Glomerular visceral epithelial cell (primary cell): Measurements from ENCODE around the gene MOB3A.

Experiments
- DNase-seq: peaks from one replicate; pipeline ENCODE4 v3.0.0-alpha.2; 2016; ENCODE audit errors: extremely low spot score

MOB3A gene

DNA sequence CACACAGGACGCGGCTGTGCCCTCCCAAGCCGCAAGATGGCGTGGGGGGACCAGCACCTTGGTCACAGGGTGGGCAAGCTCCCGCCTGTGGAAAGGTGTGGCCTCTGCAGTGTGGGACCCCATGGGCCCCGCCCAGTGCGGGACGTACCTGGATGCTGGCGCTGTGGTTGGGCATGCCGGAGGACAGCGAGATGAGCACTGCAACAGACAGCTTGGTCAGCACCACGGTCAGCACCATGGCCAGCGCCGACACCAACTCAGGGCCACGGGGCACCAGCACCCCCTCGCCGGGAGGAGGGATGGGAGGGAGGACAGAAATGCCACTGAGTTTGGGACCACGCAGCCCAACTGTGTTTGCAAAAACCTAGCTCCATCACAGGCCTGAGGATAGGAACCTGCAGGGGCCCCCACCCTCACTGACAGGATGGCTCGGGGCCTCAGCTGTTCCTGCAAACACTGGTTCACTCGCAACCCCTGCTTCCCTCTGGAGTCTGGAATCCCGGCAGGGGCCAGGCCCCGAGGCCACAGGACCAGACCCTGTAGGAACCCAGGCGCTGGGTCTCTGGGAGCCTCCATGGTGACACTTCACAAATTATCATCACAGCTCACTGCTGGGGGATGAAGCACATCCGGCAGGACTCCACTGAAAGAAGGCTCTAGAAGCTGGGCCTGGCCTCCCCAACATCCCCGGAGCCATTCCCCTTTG, 27.7 kb upstream of the MOB3A start:
- no peak for DNase-seq

DNA sequence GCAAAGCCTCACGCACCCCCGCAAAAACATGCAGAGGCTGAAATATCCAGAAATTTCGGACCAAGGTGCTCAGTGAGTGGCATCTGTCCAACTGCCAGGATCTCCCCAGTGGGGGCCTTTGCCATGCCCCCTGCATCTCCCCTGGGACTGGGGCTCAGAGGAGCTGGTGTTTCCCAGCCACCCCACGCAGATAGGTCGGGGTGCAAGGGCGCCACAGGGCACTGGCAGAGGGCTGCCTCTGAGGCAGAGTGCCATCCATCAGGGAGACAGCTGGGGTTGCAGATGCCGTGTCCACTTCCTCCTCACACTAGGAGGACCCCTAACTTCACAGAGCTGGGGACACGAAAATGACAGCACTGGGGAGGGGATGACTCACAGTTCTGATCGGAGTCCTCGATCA, 26.9 kb upstream of the MOB3A start:
- DNase-seq = no peak

DNA sequence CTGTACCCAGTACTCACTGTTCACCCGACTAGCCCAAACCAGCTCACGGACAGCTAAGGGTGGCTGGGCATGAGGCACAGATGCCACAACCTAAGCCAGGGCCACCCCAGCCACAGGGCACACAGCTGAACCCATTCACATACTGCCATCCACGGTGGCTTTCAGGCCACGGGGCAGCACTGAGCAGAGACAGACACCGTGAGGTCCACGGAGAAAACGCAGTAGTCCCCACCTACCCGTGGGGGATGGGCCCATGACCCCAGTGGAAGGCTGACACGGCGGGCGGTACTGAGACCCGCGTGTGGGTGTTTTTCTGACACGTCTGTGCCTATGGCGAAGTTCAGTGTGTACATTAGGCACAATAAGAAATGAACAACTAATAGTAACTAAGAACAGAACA, 26.1 kb upstream of the MOB3A start:
- DNase-seq = no peak

DNA sequence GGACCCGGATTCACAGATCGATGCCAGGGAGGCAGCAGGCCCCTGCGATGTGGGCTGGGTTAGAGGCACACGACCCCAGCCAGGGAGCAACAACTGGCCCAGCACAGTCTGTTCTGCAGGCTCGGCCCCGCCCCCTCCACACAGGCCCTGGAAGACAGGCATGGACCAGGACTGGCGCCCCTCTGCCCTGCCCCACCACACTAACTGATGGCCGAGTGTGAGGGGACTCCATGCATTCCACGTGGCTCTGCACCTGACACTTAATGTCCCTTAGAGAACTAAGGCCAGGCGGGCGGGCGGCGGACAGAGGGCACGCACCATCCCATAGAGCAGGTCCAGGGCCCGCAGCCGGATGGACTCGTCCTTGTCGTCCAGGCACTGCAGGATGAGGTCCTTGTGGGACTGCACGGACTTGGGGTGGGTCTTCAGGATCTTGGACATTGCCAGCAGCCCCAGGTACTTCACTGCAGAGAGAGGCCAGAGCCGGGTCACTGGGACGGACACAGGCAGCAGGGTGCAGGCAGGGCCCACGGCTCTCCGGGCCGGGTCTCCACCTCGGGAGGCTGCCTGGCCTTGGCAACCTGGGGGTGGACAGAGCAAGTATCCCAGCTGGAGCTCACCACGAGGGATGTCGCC, 25.4 kb upstream of the MOB3A start:
- no peak for DNase-seq

DNA sequence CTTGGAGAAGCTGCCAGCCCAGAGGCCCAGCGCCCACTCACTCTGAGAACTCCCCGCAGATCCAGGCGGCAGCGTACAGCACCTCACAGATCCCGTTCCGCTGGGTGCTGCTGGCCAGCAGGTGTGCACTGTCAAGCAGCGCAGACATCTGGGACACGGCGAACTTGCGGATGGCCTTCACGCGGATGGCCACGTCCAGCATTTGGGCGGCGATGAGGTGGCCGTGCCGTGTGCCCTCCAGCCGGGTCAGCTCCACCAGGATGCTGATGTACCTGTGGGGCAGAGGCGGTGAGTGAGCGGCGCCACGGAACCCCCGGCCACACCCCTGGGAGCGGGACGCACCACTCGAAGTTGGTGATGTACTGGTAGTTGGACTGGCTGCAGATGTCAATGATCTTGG, 24.7 kb upstream of the MOB3A start:
- no peak for DNase-seq

DNA sequence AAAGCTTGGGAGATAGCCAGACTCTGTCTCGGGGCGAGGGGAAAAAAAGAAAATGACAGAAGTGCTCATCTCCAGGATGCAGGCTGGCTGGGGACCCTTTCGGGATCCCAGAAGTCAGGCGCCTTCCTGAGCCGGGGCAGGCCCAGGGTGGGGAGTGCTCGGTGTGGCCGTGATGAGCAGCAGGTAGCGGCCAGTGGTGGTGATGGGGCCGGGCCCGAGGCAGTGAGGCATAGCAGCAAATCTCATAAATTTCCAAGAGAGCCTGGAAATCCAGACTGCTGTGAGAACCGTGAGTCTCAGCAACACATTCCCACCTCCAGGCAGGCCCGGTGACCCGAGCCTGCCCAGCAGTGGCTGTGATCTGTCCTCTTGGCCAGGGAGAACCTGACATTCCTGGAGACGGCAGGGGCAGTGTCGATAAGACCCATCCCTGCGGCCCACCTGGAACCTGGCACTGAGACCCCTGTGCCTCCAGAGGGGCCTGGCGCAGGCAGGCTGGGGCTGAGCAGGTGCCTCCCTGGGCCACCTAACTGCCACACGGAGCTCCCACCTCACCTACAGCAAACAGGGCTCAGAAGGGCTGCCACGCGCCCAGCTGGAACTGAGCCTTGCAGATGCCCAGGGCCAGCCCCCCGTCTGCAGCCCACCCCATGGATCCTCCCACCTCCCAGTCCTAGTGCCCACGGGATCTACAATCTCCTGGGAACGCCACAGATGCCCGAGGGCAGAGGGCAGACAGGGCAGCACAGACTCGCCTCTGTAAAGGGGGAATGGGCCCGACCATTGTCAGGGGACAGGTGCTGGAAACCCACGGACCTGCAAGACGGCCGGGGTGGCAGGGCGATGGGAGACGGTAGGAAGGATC, 24.0 kb upstream of the MOB3A start:
- no peak for DNase-seq

DNA sequence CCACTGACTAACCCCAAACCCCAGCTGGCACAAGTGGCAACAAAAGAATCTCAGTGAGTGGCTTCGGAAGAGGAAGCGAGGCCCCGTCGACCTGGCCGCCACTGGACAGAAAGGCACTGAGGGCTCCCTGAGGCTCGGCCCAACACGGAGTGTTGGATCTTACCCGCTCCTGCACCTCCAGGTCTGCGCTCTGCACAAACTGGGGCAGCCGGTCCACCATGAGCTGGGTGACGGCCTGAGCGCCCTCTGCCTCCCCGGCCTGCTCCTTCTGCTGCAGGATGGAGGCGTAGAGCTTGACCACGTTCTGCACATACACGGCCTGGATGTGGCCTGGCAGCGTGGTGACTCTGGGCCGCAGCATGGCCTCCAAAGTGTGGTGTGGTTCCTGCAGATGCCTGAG, 22.3 kb upstream of the MOB3A start:
- DNase-seq = no peak

DNA sequence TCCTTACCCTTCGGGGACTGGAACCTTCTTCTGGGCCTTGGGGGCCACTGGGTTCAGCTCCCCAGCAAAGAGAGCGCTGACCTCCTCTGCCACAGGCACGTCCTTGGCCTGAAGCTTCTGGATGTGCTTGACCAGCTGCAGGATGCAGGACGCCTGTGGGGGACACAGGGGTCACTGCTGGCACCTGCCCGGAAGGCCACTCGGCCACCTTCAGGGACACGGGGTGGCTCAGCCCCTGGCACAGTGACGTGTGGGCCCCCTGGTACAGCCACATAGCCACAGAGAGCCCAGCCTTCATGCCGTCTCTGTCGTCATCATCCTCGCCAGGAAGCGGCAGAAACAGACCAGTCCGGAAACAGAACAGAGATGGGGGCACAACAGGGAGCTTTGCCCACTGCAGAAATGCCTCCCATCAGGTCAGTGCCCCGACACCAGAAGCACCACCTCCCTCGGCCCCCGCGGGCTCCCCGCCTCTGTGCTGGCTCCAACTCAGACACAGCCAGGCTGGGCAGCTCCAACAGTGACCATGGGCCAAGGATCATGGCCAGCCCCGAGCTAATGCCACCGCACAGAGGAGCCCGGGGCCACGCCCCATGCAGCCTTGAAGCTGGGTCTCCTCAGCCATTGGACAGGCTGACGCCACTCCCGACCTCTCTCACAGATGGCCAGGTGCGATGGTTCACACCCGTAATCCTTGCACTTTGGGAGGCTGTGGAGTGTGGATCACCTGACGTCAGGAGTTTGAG, 21.3 kb upstream of the MOB3A start:
- no peak for DNase-seq

DNA sequence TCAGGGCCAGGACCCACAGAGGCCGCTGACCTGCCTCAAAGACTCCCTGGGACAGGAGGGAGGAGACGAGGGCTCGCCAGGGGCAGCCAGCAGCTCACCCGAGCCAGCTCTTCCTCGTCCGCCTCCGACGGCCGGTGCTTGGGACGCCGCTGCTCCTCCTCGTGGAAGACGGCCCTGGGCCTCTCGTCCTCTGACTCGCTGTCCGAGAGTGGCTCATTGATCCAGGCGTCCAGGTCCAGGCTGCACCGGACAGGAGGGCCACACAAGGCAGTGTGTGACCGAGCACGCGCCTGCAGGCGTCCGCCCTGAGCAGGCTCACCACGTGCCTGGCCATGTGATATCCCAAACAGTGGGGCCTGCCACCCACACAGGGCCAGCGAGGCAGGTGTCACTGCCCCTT, 20.4 kb upstream of the MOB3A start:
- no peak for DNase-seq

DNA sequence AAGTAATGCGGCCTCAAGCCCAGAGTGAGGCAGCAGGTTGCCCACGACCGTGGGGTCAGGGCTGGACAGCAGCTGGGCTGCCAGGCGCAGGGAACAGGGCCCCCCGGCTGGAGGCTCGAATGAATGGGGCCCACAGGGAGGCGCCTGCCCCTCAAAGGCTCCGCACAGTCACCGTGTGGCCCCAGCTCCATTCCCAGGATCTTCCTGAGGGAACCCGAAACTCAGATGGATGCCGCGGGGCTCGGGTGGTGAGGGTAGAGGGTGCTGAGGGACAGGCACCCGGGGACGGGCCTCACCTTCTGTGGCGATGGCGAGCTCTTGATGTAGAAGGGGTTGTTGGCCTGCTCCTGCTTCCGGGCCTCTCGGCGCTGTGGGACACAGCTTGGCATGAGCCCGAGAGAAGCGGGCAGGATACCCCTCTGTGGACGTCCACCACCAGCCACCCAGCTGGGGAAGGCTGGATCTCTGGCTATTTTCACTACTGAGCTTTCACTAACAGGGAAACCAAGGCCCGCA, 19.8 kb upstream of the MOB3A start:
- no peak for DNase-seq

DNA sequence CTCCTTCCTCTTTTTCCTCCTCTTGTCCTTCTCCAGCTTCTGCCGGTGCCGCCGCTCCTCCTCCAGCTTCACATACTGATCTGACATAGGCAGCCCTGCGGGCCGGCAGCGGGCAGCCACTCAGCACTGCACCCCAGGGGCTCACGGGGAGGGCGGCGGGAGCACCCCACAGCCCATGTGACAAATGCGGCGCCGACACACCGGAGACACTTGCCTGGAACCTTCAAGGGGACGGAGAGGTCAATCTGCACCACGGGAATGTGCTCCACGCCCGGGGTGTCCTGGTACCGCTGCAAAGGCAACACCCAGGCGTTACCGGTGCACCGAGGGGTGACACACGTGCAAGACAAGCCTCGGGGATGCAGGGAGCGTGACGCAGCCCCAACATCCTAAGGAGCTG, 19.2 kb upstream of the MOB3A start:
- no peak for DNase-seq

DNA sequence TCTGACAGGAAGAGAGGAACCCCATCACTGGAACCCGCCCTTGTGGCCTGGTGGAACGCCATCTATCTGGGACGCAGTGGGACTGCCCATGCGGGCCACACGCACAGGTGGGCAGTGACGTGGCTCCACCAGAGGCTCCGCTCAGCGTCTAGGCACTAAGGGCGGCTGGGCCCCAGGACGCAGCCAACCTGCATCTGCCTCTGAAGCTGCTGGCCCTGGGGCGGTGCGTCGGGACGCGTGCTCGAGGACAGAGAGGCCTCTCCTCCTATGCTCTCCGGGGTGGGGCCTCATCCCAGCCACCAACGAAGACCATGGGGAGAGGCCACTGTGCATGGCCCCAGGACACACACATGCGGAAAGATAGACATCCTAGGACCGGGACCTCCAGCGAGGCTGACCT, 18.7 kb upstream of the MOB3A start:
- DNase-seq = no peak

DNA sequence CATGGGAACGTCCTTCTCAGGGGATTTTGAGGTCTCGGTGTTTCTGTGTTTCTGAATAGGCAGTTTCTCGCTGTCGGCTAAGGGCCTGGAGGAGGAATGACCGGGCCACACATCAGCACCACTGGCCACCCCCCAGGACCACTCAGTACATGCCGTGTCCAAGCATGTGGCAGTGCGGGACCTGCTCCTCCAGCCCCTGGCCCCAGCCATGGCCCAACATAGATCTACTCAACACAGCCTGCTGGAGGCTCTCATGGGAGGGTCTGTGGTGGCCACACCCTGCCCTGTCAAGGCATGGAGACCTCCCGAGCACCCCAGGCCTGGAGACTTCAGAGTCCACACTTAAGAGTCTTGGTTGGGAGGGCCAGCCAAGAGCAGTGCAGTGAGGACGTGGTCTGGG, 18.1 kb upstream of the MOB3A start:
- no peak for DNase-seq

DNA sequence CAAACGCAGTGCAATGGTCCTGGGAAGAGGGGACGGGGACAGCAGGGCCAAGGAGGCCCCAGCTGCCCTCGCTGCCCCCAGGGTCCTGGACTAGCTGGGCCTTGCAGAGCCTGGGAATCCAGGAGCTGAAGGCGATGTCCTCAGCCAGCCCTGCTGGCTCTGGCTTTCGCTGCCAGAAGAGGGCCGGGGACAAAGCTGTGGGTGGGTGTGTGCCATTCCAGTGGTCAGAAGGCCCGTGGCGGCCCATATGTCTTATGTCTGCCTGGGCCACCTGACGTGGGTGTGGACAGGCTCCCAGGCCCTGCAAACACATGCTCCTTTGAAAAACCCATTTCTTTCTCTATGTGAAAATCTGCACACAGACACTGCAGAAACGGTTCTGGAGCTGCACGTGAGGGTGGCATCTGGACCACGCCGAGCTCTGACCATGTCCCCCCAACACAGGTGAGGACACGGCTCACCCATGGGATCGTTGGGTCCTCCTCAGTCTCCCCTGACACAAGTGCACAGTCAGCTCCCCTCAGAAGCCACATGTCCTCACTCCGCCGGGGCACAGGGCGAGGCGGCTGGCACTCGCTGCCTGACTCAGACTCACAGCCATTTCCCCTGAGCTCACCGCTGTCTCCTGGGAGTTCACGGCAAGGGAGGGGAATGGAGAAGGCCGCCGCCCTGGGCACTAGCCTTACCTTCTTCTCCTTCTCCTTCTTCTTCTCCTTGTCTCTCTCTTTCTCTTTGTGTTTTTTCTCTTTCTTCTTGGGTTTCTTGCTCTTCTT, 17.5 kb upstream of the MOB3A start:
- DNase-seq = no peak

DNA sequence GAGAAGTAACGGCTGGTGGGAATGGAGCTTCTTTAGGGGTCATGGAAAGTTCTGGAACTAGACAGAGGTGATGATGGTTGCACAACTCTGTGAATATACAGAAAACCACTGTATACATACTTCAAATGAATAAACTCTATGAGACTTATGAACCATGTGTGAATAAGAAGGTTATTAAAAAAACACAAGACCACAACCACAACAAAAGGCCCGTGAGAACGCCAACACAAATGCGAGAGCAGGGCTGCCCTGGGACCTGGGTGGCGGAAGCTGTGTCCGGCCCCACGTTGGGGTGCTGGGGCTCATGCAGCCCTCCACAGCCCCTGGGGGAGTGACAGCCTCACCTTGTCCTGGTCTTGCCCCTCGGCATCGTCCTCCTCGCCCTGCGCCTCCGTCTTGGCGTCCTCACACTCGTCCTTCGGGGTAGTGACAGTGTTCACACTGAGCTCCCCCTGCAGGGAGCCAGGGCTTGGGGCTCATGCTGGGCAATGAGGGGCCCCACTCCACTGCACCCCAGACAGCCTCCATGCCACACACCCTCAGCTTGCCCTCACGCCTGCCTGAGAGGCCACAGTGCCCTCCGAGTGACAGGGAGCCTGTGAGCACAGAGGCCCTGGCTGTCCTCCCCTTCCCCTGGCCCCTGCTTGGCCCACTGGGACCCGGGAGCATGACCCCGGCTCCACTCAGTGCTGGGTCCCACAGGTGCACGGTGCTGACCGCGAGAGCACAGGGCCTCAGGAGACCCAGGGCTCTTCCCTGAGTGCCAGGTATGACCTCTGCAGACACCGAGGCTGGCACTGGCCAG, 16.6 kb upstream of the MOB3A start:
- DNase-seq = no peak

DNA sequence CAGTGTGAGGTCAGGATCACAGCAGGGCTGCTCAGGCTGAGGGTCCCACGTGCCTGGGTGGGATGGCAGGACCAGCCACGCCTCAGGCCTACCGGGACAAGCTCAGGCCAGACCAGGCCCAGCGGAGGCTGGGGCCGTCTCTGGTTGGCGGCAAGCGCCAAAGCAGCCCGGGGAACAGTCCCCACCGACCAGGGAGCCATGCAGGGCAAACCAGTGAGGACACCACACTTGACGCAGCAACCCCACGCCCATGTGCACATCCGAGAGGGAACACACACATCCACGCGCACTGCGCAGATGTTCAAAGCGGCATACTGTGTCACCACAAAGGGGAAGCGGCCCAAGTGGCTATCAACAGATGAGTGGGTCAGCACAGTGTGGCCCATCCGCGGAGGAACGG, 15.8 kb upstream of the MOB3A start:
- DNase-seq = no peak

DNA sequence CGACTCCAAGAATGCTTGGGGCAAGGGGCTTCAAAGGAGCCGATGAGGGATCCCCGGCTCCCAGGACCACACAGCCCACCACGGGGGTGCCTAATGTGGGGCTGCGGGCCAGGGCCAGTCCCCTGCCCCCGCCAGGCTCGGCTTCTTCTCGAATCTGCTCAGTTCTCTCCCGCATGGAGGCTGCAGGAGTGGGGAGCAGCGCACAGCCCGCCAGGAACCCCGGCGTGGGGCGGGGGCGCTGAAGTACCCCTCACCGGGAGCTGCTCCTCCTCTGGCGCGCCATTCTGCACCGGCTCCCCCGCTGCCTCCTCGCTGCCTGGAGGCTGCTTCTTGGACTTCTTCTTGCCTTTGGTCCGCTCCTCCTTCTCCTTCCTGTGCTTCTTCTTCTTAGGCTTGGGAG, 15.3 kb upstream of the MOB3A start:
- no peak for DNase-seq

DNA sequence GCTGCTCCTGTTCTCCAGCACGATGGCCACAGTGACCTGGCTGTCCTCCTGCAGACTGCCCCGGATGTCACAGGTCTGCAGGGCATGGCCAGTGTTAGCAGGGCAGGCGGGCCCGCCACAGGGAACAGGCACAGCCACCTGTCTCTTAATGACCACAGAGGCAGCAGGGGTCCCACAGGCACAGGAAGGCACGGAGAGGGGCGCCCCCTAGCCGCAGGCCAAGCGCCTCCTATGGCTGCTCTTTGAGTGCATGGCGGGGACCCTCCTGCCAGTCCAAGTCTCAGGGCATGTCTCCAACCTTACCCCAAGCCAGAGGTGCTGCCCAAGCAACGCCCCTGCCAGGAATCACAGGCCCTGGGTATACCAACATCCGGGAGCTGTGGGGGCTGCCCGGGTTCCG, 14.7 kb upstream of the MOB3A start:
- no peak for DNase-seq

DNA sequence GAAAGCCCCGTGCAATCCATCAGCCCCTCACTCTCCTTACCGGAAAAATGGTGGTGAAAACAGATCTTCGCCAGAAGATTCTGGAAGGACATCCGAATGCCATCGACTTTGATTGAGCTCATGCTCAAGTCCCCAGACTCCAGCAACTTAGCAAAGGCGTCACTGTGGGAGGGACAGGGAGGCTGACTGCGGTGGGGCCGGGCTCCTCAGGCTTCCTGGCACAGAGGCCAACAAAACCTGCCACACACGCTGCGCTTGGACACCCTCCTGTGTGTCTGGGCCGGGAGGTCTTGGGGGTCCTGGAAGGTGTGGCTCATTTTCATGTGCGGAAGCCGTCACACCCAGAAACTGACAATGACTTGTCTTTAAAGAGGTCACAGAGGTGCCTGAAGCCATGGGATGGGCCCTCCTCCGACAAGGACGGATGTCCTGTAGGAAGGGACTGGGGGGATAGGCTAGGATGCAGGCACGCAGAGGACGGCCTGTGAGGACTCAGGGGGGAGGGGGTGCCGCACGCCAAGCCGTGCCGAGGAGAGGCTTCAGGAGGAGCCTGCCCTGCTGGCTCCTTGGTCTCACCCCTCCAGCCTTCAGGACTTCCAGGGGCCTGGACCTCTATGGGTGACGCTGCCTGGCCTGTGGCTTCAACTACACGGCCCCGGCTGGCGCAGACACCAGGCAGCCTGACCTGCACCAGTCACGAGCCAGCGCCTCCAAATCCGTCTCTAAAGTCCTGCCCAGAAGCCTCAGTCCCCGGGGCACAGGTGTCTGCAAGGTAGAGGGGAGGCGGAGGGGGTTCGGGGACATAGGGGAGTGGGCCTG, 13.1 kb upstream of the MOB3A start:
- DNase-seq = no peak
